ENCODE measurements around the gene RAB7A.
"Not testable (repeated sequence)": the region's sequence is repeated elsewhere in the genome, so short reads cannot be mapped to it uniquely, and the experiment has no call there.

Gene RAB7A

DNA sequence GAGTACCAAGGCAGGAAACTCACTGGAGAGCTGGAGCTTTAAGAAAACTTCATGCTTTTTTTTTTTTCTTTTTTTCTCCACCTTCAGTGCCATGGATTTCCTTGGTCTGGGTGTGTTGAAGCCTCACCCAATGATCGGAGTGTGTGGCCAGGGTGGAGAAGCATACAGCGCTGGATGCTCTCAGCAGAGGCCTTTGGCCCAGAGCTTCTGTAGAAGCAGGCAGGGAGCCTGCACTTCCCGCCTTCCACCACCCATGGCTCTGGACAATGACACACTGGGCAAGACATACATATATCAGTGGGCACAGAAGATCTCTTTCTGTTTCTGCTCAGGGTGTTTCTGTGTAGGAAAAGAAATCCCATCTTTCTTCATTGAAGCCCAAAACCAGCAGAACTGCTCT lies 97.6 kb downstream of the RAB7A start:
- no peak for DNase-seq

DNA sequence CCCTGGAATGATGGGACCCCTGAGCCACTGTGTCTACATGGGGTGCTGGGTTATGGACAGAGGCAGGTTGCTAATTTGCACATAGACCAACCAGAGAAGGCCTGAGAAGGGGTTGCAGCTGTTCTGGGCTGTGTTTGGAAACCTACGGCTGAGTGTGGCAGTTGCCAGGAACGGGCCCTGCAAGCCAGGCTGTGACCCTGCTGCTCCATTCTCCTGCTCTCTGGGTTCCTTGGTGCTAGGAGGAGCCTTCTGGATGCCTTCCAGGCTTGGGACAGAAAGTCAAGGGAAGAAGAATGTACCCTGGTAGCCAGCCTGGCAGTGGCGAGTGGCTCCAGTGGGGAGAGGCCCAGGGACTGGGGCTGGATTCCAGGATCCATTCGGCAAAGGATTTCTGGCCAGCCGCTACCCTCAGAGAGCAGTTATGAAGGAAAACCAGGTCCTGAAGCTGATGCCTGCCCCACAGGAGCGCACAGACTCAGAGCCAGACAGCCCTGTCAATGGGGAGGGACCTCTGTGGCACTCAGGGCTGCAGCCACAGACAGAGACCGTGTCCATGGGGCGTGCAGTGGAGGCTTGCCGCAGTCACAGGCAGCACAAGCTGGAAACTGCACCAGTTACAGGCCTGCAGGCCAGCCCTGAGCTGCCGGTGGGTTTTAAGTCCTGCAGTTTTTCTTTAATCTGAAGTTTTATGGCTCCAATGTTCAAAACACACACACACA lies 98.3 kb downstream of the RAB7A start:
- DNase-seq, result no peak

DNA sequence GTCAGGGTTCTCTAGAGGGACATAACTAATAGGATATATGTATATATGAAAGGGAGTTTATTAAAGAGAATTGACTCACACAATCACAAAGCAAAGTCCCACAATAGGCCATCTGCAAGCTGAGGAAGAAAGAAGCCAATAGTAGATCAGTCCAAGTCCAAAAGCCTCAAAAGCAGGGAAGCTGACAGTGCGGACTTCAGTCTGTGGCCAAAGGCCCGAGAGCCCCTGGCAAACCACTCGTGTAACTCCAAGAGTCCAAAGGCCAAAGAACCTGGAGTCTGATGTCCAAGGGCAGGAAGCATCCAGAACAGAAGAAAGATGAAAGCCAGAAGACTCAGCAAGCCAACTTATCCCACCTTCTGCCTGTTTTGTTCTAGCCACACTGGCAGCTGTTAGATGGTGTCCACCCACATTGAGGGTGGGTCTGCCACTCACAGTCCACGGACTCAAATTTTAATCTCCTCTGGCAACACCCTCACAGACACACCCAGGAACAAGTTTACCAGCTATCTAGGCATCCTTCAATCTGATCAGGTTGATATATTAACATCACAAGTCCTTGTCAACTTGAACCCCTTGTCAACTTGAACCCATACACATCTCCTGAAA lies 99.2 kb downstream of the RAB7A start:
- no peak for DNase-seq

DNA sequence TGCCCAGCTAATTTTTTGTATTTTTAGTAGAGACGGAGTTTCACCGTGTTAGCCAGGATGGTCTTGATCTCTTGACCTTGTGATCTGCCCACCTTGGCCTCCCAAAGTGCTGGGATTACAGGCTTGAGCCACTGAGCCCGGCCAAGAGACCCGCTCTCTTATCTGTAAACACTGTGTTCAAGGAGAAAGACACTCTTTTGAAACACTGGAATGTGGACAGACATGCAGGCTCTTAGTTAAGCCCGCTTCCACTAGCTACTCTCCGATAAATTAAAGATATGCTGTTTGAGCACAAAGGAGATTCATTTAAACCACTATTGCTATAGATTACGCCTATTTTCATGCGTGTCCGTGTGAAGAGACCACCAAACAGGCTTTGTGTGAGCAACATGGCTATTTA lies 103.1 kb downstream of the RAB7A start:
- not testable (repeated sequence) for DNase-seq

DNA sequence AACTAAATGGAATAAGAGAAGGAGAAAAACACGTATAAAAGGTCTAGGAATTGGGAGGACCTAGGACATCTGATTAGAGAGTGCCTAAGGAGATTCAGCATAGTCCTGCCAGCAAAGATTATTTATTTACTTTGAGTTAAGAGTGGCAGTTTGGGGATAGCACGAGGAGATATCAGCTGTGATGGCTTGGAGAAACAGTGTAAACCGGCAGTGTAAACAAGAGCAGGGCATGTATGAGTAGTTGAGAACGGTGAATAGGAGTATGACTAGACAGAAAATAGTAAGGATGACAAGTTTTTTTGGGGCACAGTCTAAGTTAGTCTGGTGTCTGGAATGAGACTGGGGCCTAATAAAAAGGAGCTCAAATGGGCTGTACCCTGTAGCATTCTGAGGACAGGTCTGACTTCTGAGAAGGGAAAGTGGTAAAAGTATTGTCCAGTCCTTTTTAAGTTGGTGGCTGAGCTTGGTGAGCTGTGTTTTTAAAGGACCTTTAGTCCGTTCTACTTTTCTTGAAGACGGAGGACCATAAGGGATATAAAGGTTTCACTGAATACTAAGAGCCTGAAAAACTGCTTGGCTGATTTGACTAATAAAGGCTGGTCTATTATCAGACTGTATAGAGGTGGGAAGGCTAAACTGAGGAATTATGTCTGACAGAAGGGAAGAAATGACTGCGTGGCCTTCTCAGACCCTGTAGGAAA lies 104.1 kb downstream of the RAB7A start:
- not testable (repeated sequence) for DNase-seq

DNA sequence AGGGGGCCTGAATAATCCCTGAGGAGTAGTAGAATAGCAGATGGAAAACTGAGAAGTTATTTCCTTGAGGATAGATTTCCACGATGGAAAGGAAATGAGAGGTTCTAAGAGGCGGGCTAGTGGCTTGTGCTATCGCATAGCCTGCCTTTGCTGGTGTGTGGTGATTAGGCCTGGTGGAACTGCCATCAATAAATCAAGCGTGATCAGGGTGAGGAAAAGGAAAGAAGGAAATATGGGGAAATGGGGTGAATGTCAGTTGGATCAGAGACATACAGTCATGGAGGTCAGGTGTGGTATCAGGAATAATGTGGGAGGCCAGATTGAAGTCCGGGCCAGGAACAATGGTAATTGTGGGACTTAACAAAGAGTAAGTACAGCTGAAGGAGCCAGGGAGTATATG lies 104.8 kb downstream of the RAB7A start:
- DNase-seq, result not testable (repeated sequence)

DNA sequence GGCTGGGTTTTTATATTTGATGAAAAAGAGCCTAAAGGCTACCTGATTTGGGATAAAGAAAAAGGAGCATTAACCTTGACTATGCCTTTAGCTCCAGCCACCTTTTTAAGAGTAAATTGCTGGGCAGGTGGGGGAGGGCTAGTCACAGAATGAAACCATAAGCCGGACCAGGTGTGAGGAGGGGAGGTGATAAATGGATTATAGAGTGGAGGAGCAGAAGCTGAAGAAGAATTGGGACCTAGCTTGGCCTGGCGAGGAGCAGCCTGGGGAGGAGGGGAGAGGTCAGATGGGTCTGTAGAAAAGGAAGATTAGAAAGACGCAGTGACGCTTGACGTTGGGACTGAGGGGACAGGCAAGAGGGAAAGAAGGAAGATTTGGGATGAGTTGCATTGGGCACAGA lies 107.0 kb downstream of the RAB7A start:
- DNase-seq, result not testable (repeated sequence)

DNA sequence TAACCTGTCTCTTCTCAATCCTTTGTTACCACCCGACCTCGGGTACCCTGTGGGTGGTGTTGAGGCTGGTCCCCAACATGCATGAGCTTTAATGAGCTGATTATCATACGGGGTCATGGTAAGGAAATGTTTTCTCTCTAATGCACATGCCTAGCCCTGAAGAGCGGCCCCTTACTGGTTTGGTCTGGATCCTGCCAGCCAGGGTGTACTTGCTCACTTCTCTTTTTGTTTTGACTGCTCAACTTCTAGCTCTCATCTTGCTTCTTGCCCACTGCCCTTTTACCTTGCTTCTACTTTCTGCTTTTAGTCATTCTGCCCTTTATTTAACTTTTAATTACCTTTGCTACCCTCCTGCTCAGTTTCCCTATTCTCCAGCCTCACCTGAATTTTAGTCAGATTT lies 109.1 kb downstream of the RAB7A start:
- DNase-seq, result no peak

DNA sequence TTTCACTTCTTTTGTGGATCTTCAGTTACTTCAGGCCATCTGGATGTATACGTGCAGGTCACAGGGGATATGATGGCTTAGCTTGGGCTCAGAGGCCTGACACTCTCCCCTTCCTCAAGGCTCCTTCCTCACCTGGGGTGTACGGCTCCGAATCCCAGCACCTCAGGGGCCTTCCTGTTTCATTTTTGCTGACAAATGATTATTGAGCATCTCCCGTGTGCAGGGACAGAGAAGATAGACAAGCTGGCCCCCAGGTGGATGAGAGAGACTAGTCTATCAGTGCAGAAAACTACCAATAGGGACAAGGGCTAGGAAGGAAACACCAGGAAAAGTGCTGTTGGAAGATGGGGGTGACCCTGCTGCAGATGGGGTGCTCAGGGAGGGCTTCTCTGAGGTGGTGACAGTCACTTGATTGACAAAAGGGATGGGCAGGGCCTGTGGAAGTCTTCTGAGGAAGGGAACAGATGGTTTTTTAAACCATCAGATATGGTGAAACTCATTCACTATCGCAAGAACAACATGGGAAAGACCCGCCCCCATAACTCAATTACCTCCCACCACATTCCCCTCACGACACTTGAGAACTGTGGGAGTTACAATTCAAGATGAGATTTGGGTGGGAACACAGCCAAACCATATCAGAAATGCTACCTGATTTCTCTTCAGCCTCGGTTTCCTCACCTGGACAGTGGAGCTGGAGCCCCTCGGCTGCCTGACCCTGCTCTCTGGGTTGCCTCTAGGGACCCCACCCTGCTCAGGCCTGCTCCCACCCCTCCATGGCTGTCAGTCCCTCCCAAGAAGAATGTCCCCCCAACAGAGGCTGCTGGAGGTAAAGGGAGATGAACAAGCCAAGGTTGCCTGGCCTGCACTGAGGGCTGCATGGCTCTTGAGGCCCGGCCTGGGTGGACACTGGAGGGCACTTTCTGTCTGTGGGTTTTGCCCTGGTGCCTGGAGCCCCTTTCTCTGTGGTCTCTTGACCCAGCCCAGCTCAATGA lies 116.2 kb downstream of the RAB7A start:
- no peak for DNase-seq

DNA sequence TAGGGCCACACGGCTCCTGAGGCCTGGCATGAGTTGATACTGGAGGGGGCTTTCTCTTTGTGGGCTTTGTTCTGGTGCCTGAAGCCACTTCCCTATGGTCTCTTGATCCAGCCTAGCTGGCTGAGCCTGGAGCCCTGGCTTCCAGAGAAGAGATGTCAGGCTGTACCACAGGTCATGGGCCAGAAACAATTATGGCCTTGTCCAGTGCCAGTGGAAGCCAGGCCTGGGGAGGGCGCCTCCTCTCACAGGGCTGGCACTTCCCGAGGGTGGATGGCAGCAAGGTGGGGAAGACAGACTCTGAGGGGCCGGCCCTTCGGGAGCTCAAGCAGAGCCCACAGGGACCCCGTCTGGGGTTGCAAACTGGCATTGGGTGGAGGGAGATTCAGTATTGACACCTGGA lies 118.5 kb downstream of the RAB7A start:
- DNase-seq, result no peak

DNA sequence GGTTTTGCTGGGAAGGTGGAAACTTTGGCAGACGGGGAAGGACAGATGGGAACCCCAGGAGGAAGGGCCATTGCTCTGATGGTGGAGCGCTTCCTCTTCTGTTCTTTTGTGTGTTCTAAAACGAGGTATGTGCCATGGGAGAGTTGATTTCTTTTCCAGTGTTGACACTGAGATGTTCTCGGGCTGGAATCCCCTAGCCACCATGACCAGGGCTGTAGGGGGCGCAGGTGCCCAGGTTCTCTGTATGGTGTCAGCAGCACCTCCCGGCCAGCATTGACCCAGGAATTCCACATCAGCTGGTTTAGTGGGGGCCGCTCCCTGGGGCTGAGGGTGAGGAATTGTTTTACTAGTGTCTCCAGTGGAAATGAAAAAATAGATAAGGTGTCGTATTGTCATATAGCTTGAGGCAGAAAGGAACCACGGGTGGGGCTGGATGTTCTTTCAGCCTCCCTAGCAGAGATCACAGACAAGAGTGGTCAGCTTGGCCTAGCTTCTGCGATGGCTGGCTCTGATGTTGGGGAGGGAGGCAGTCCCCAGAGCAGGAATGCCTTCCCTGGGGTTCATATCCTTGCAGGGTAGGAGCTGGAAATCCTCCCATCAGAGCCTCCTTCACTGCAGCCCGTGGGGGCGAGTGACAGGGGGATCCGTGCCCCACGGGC lies 119.3 kb downstream of the RAB7A start:
- DNase-seq, result no peak

DNA sequence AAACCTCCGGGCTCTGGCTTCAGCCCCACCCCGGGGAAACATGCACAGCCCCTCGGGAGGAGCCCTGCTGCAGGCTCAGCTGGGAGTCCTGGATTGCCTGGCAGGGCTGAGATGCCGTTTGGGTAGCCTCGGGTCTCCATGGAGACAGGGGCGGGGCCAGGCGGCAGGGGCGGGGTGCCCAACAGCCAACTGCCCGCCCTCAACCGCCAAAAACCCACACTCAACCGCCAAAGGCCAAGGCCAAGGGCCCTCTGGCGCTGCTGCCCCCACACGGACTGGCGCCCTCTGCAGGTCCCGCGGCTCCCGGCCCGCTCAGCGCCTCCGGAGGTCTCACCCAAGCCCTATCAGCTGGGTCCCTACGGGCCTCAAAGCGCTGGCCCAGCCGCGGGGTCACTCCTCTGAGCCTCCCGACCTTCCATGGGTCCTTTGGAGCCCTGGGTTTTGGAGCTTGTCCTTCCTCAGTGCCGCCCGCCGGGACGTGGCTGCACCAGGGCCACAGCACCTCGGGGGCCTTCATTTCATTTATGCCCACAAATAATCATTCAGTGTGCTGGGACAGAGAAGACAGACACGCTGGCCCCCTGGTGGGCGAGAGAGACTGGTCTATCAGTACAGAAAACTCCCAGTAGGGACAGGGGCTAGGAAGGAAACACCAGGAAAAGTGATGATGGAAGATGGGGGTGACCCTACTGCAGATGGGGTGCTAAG lies 119.9 kb downstream of the RAB7A start:
- peak; percentile 60 for DNase-seq

DNA sequence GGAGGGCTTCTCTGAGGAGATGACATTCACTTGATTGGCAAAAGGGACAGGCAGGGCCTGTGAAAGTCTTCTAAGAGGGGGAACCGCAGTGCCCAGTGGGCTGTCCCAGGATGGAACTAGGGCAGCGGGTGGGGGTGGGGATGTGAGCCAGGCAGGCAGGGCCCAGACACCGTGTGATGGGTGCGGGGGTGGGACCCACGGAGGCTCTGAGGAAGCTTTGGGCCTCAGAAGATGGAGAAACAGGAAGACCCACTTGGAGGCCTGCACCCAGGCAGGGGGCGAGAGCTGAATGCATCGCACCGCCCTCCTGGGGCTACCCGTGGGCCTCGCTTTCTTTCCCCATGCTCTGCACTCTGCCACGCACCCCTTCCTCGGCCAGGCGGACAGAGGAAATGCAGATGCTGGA lies 120.5 kb downstream of the RAB7A start:
- DNase-seq, result no peak

DNA sequence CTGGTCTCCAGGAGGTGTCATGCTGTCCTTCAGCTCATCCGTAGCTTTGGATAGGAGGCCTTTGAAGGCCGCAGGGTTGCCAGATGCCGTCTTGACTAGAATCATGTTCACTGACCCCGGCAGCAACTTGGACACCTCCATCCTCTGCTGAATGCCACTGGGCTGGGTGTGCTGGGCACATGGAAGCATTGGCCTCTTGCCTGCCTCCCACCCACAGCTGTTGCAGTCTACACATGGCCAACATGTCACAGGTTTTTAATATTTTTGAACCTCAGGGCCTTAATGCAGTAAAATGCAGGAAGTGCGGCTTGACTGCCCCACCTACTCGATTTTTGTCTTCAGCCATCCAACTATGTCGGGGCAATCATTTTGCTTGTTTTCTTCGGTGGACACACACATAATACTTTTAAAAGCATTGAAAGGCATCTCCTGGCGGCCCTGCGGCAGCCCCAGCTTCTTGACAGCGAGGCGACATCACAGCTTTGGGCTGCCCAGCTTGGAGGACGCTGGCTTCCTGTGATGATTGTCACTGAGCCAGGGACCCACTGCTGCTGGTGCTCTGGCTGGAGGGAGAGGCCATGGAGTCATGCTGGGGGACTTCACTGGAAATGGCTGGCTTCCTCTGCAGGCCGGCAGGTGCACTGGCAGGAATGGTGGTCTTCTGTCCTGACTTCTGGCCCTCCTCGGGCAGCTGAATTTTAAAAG lies 121.8 kb downstream of the RAB7A start:
- DNase-seq, result no peak

DNA sequence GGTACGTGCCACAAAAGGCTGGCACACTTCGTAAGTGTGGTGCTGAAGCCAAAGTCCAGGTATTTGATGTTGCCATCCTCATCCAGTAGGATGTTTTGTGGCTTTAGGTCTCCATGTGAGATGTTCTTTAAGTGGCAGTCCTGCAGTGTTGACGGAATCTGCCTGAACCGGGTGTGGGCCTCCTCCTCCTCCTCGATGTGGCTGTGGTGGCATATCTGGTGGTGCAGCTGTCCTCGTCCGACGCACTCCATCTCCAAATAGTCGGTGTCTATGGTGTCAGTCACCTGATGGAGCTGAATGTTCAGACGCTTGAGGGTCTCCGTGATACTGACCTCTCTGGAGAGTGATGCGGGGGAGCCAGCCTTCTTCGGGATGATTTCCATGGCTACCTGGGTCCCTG lies 123.0 kb downstream of the RAB7A start:
- DNase-seq, result no peak

DNA sequence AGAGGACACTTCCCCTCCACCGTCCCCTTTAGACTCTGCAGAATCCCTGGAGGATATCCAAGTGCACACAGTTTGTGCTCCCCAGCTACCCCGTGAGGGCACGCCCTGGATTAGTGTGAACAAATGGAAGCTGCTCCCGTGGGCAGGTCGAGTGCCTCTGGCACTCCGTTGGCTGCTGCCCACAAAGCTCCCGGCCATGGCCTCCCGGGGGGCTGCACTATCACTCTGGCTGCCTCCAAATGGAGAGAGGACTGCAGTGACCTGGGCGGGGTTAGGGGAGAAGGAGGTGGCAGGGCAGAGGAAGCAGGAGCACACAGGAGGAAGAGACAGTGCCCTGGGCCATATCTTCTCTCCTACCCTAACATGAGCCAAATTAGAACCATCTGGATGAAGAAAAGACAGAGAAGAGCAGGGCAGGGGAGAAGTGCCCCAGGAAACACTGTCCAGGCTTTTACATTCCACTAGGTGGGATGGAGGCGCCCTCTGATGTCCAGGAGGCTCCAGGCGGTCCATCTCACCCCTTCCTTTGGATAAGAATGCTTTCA lies 124.0 kb downstream of the RAB7A start:
- DNase-seq, result peak; percentile 25

DNA sequence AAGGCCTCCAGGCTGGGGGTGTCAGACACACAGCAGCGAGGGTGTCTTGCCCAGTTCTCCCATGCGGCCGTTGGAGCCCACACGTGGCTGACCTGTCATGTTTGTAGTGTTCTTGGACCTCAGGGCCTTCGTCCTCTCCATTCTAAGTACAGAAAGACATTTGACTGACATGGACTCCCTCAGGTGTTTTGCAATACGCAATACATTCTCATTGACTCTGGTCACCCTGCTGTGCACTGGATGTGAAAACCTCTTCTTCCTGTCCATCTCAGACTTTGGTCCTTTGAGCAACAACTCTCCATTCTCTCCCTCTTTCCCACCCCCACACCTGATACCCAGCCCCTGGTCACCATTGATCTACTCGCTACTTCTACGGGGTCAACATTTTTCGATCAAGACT lies 124.6 kb downstream of the RAB7A start:
- no peak for DNase-seq

DNA sequence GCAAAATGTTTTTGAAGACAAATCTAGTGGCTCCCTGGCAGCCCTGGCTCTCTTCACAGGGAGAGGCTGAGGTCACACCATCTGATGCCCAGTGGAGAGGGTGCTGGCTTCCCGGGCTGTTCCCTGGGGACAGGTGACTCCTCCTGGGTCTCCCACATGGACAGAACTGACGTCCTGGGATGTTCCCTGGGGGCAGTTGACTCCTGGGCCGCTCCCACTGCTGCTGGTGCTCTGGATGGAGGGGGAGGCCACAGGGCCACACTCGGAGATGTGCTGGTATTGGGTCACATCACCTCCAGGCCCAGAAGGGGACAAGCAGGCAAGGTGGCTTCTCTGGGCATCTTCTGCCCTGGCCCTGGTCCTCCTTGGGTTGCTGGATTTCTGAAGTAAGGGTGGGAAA lies 125.6 kb downstream of the RAB7A start:
- no peak for DNase-seq

DNA sequence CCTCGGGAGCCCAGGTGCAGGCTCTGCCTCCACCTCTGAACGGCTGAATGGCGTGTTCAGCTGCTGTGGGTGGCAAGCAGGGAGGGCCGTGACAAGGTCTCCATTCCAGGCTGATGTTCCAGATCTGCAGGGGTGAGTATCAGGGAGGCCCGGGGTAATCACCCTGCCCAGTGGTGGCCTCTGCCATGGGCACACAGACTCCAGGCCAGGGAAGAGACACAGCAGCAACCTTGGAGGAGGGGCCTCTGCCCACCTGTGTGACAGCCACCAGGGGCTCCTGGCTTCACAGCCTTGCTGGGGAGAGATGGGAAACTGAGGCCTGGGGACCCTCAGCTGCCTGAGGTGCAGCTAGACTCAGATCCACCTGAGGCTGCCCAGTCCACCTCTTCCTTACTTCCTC lies 127.8 kb downstream of the RAB7A start:
- no peak for DNase-seq

DNA sequence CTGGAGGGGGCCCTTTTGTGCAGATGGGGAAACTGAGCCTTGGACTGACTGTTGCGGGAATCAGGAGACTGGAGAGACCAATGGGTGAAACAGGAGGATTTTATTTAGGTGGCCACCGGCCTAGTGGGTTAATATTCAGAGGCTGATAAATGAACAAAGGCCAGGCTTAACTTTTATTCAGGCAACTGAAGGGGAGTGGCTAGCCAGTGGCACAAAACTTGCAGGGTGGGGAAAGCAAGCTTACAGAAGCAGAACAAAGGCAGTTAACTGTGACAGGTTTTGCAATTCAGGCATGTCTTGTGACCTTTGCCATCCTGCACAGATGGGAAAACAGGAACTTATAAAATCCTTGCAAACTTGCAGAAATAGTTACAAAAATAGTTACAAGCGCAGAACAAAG lies 128.5 kb downstream of the RAB7A start:
- no peak for DNase-seq

DNA sequence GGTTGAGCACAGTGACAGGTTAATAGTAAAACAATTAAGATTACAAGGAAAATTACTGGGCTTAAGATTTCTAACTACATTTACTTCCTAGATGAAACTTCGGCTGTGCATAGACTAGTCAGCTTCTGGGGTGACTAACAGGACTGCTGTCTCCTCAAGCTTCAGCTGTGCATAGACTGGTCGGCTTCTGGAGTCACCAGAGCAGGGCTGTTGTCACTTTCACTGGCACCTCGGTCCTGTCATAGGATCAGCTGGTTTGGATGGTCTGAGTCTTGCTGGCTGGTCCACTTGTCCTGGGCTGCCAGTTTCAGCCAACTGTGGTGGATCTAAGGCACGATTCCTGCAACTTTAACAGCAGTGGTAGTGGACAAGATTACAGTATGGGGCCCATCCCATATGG lies 129.6 kb downstream of the RAB7A start:
- DNase-seq, result no peak

Data from fibroblast of upper back skin (primary cell).